Kidney epithelial cell (primary cell): ENCODE data around the gene FBLN2. TPM values are rescaled to one million over a fixed set of nuclear protein-coding genes. Genes with fewer than 3 reads are reported as not detected.

Experiments used
- DNase-seq: peaks from one replicate; pipeline ENCODE4 v3.0.0-alpha.2; 2010; ENCODE audit warnings: low read depth
- H3K27me3 ChIP-seq: 2 replicates; pipeline ENCODE4 v1.6.0; 2011; ENCODE audit warnings: low read length; ENCODE audit not compliant: control insufficient read depth, insufficient read depth
- H3K36me3 ChIP-seq: 2 replicates; pipeline ENCODE4 v1.5.1; 2011; ENCODE audit warnings: low read length; ENCODE audit not compliant: control insufficient read depth, insufficient read depth
- H3K4me3 ChIP-seq: 2 replicates; pipeline ENCODE4 v1.5.1; 2011; ENCODE audit warnings: low read depth, mild to moderate bottlenecking, control low read depth, low read length
- total RNA-seq: library from RNA; depleted of rRNA; stranded (reverse); fragments of >200 nt; gene quantifications from 2 replicates; pipeline ENCODE4 v1.2.3, GENCODE V29; 2015
- TF ChIP-seq, protein P1 (sequence below): IDR thresholded peaks from 2 replicates; pipeline ENCODE4 v1.5.1; 2011; ENCODE audit warnings: mild to moderate bottlenecking, moderate library complexity, low read length, control low read depth, inconsistent platforms; ENCODE audit not compliant: insufficient read depth, poor library complexity, severe bottlenecking

The FBLN2 gene
- total RNA-seq, 1 donor from 2014 or later, result 6.7 TPM

DNA sequence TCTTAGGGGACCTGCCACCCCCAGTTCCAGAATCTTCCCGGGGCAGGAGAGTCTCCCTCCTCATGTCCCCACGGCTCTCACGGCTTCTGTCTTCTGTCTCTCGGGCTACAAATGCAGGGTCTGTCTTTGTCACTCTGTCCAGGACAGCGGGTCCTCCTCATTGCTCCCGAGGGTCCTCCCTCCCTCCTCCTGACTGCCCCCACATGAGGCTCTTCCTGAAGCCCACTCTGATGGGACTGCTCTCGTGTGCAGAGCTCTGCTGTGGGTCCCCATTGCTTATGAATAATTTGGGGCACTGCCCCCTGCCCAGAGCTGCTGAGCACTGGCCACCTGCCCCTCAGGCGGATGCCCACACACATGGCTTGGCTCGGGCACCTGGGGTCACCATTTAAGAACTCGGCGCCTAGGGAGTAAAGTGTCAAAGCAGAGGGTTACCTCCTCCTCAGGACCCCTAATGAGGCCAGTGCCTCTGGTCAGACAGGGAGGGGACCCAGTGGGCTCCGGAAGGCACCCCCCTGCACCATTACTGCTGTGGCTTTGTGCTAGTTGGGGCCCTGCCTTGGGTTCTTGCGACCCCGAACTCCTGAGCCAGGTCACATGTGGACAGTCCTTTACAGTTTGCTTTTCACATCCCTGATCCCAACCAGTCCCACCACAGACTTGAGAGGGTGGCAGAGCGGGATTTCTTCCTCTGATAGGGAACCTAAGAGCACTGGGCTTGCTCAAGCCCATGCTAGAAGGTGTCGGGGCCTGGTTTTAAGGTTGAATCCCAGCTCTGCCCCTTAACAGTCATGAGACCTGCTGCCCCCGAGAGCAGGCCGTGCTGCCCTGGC, 46.8 kb upstream of the FBLN2 start:
- no peak for DNase-seq
- no peak overlapping the region for H3K4me3 ChIP-seq
- no peaks in the 10 kb centered on the region for H3K36me3 ChIP-seq
- TF ChIP-seq, protein P1, sequence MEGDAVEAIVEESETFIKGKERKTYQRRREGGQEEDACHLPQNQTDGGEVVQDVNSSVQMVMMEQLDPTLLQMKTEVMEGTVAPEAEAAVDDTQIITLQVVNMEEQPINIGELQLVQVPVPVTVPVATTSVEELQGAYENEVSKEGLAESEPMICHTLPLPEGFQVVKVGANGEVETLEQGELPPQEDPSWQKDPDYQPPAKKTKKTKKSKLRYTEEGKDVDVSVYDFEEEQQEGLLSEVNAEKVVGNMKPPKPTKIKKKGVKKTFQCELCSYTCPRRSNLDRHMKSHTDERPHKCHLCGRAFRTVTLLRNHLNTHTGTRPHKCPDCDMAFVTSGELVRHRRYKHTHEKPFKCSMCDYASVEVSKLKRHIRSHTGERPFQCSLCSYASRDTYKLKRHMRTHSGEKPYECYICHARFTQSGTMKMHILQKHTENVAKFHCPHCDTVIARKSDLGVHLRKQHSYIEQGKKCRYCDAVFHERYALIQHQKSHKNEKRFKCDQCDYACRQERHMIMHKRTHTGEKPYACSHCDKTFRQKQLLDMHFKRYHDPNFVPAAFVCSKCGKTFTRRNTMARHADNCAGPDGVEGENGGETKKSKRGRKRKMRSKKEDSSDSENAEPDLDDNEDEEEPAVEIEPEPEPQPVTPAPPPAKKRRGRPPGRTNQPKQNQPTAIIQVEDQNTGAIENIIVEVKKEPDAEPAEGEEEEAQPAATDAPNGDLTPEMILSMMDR, result no peak
- H3K27me3 ChIP-seq, result no peaks in the 10 kb centered on the region

DNA sequence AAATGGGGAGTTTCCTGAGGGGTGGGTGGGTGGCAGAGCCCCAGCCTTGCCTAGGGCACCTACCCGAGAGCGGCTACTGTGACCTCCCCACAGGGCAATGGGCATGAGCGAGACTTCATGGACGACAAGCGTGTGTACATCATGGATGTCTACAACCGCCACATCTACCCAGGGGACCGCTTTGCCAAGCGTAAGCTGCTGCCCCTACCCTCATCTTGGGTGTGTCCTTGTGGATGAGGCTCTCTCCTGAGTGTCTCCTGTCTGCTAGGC, 46.2 kb upstream of the FBLN2 start:
- H3K27me3 ChIP-seq, result no peaks in the 10 kb centered on the region
- no peak for DNase-seq
- TF ChIP-seq, protein P1, result no peak
- H3K4me3 ChIP-seq, result no peak overlapping the region
- H3K36me3 ChIP-seq, result no peaks in the 10 kb centered on the region

DNA sequence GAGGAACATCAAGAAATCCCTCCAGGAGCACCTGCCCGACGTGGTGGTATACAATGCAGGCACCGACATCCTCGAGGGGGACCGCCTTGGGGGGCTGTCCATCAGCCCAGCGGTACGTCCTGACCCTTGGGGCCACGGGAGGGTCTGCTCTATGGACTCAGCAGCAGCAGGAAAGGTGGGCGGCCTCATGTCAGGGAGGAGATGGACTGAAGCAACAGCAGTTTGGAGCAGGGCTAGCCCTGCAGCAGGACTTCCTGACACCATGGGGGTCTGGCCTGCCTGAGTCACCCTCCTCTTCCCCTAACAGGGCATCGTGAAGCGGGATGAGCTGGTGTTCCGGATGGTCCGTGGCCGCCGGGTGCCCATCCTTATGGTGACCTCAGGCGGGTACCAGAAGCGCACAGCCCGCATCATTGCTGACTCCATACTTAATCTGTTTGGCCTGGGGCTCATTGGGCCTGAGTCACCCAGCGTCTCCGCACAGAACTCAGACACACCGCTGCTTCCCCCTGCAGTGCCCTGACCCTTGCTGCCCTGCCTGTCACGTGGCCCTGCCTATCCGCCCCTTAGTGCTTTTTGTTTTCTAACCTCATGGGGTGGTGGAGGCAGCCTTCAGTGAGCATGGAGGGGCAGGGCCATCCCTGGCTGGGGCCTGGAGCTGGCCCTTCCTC, 44.6 kb upstream of the FBLN2 start:
- Histone ChIP-seq H3K4me3 (no peak overlapping the region), H3K27me3 (no peaks in the 10 kb centered on the region), H3K36me3 (no peaks in the 10 kb centered on the region)
- no peak for DNase-seq
- TF ChIP-seq, protein P1, result no peak

DNA sequence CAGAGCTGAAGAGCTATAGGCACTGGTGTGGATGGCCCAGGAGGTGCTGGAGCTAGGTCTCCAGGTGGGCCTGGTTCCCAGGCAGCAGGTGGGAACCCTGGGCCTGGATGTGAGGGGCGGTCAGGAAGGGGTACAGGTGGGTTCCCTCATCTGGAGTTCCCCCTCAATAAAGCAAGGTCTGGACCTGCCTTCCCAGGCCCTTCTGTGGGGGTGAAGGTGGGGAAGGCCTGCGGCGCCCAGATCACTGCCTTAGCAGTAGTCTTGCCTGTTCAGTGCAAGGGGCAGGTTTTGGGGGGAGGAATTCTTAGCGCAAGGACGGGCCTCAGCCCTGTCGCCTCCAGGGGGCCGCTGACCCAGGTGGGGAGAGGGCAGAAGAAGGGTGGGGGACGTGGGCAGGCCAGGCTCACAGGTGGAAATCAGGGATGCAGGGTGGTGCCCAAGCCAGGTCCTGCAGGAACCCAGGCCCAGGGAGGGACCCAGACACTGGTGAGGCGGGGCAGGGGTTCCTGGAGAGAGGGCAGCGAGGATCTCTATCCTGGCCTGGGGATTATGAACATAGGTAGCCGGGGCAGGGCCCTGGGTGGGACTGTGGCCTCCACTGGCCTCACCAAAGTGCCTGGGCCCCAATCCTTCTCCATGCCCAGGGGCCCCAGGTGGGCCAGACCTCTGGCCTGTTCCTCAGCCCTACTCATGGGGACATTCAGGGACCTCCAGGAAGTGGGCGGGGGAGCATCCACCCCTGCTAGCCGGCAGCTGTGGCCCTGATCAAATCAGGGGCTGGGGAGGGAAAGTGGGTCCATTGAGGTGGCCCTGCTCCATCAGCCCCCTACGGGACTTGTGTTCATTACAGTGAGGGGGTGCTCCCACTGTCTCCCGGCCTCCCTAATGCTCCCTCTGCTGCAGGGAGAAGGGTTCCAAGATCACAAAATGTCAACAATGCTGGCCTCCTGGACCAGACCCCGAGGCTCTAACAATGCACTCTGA, 43.5 kb upstream of the FBLN2 start:
- no peaks in the 10 kb centered on the region for H3K36me3 ChIP-seq

DNA sequence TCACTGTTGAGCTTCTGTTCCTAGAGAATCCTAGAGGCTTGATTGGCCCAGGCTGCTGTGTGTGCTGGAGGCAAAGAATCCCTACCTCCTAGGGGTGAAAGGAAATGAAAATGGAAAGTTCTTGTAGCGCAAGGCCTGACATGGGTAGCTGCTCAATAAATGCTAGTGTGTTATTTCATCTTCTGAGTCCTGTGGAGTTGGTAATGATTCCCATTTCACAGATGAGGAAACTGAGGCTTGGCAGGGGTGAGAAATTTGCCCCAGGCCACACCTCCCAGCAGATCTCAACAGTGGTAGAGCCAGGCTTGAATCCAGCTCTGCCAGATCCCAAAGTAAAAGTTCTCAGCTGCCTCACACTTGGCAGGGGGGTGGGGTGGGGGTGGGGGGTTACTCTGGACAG, 42.7 kb upstream of the FBLN2 start:
- TF ChIP-seq, protein P1, result no peak
- no peak for DNase-seq
- Histone ChIP-seq H3K4me3 (no peak overlapping the region), H3K27me3 (no peaks in the 10 kb centered on the region), H3K36me3 (no peaks in the 10 kb centered on the region)

More for the DNA sequence above, 43.5 kb upstream of the FBLN2 start:
- no peak overlapping the region for H3K4me3 ChIP-seq
- TF ChIP-seq, protein P1, result no peak
- no peak for DNase-seq
- no peaks in the 10 kb centered on the region for H3K27me3 ChIP-seq
